Stimulated activated CD8-positive, alpha-beta memory T cell treated with anti-CD3 and anti-CD28 coated beads, Interleukin-15, amount 100 ng/mL, for 4 hours (primary cell): ENCODE data around the gene NEK6.

Source experiments
- DNase-seq, 2 donors: peaks; one replicate each; pipeline ENCODE4 v3.0.0-alpha.2; 2020; ENCODE audit warnings: low read depth in 2 of 2

Gene NEK6

GRCh38 chr9:124342776-124343485, 85.2 kb downstream of the NEK6 start:
- DNase-seq: no peak

- DNase-seq: no peak
Observed at GRCh38 chr9:124343533-124344290, 86.0 kb downstream of the NEK6 start.

GRCh38 chr9:124344291-124345050, 86.7 kb downstream of the NEK6 start:
- DNase-seq: no peak

- no peak for DNase-seq
Observed at GRCh38 chr9:124345063-124345462, 87.3 kb downstream of the NEK6 start.

- no peak for DNase-seq
Observed at GRCh38 chr9:124345751-124346281, 88.1 kb downstream of the NEK6 start.

- no peak for DNase-seq
Observed at GRCh38 chr9:124346347-124347163, 88.8 kb downstream of the NEK6 start.

- DNase-seq: no peak
Observed at GRCh38 chr9:124347206-124347967, 89.6 kb downstream of the NEK6 start.

- no peak for DNase-seq
Observed at GRCh38 chr9:124347968-124348358, 90.2 kb downstream of the NEK6 start.

GRCh38 chr9:124348363-124348762, 90.6 kb downstream of the NEK6 start:
- no peak for DNase-seq

- DNase-seq: no peak
Observed at GRCh38 chr9:124348831-124349230, 91.1 kb downstream of the NEK6 start.

GRCh38 chr9:124349267-124349666, 91.5 kb downstream of the NEK6 start:
- DNase-seq: no peak

- no peak for DNase-seq
Observed at GRCh38 chr9:124349675-124350493, 92.1 kb downstream of the NEK6 start.

- no peak for DNase-seq
Observed at GRCh38 chr9:124350494-124351263, 92.9 kb downstream of the NEK6 start.

GRCh38 chr9:124351672-124352468, 94.1 kb downstream of the NEK6 start:
- DNase-seq: no peak

GRCh38 chr9:124352616-124353015, 94.9 kb downstream of the NEK6 start:
- no peak for DNase-seq

- DNase-seq: no peak
Observed at GRCh38 chr9:124353166-124353768, 95.5 kb downstream of the NEK6 start.

- DNase-seq: no peak
Observed at GRCh38 chr9:124353811-124354274, 96.1 kb downstream of the NEK6 start.
